Measurements from ENCODE around the gene DHX15. TPM values are rescaled to one million over a fixed set of nuclear protein-coding genes. Genes with fewer than 3 reads are reported as not detected.

The DHX15 gene
- total and polyA plus RNA-seq, 2 of the 13 experiments (the other 11 are each of a cell fraction or from before 2014, with no cell fraction given): 92.9 to 165 TPM

DNA sequence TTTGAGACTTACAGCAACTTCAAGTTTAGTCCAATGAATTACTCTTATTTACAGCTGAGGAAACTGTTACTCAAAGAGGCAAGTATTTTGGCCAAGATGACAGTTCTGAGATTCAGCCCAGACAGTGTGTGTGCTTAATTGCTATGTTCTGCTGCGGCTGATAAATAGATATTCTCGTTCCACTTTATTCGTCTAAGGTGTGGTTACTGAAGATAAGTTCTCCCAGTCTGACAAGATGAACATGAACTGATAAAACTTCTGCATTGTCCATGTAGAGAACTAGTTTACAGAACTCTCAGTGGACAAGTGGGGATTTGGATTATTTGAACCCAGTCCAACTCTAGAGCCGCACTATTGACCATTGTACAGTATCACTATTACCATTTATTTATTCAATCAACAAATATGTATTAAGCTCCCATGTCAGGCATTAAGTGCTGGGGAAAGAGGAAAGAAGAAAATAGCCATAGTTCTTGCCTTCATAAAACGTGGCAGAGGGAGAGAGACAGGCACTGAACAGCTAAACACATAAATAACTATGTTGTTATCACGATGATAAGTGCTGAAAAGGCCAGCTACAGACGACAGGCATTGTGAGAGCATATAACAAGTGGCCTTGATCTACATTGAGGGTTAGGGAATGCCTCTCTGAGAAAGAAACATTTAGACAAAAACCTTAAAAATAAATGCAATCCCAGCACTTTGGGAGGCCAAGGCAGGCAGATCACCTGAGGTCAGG, 4.0 kb upstream of the DHX15 start:
- TF ChIP-seq IRX3 (CRISPR knock-in tag; IDR thresholded peaks at IDR 0.05; ENCODE audit: borderline replicate concordance, low read depth) (no peak), ZNF484 (CRISPR knock-in tag; IDR thresholded peaks at IDR 0.05; ENCODE audit: borderline replicate concordance, low read depth) (no peak), SP1 (IDR thresholded peaks at IDR 0.05) (no peak), SP1 (CRISPR knock-in tag; IDR thresholded peaks at IDR 0.05) (no peak), ZNF382 (CRISPR knock-in tag; IDR thresholded peaks at IDR 0.05; ENCODE audit: borderline replicate concordance) (no peak), SRF (IDR thresholded peaks at IDR 0.05; ENCODE audit: low read depth, low read length) (no peak), ZNF430 (CRISPR knock-in tag; IDR thresholded peaks at IDR 0.05) (no peak)
- TF ChIP-seq, protein P1, sequence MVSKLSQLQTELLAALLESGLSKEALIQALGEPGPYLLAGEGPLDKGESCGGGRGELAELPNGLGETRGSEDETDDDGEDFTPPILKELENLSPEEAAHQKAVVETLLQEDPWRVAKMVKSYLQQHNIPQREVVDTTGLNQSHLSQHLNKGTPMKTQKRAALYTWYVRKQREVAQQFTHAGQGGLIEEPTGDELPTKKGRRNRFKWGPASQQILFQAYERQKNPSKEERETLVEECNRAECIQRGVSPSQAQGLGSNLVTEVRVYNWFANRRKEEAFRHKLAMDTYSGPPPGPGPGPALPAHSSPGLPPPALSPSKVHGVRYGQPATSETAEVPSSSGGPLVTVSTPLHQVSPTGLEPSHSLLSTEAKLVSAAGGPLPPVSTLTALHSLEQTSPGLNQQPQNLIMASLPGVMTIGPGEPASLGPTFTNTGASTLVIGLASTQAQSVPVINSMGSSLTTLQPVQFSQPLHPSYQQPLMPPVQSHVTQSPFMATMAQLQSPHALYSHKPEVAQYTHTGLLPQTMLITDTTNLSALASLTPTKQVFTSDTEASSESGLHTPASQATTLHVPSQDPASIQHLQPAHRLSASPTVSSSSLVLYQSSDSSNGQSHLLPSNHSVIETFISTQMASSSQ (IDR thresholded peaks at IDR 0.05; ENCODE audit: low read depth): no peak
- TF ChIP-seq, protein P1 (CRISPR knock-in tag; IDR thresholded peaks at IDR 0.05; ENCODE audit: borderline replicate concordance): no peak
- peaks cover 10% of the 10 kb centered on the region for H3K79me2 ChIP-seq (ENCODE audit: insufficient read depth, low read length)
- BruUV-seq (replicated peaks): no TSS peak
- no peaks in the 10 kb centered on the region; a peak in 1 of 5 replicates for H3K27me3 ChIP-seq (ENCODE audit: control insufficient read depth in 1 of 2, insufficient read depth in 2 of 2, low read length in 2 of 2)
- no peaks in the 10 kb centered on the region for H3K9me3 ChIP-seq (ENCODE audit: low read length)
- no peak for FAIRE-seq
- no peak overlapping the region for H3K27ac ChIP-seq (ENCODE audit: extremely low read length, insufficient read depth, low read length)
- no peak overlapping the region for H3K4me3 ChIP-seq (replicated peaks in 1 of 3; ENCODE audit: insufficient read depth in 1 of 3, low read depth in 2 of 3, low read length in 3 of 3)
- H3K4me2 ChIP-seq (ENCODE audit: low read depth, low read length): no peak overlapping the region
- H3K4me1 ChIP-seq (ENCODE audit: insufficient read depth, low read length): peaks cover 11% of the 10 kb centered on the region
- H4K20me1 ChIP-seq (ENCODE audit: insufficient read depth, low read length): peaks cover 2% of the 10 kb centered on the region
- CTCF ChIA-PET (ENCODE audit: low intra/inter-chr PET ratio, low total read pairs): no interaction called here
- intact Hi-C loops (cut with micrococcal nuclease; ENCODE audit: unreplicated experiment): no loop called here
- POLR2A ChIA-PET: no interaction called here
- in situ Hi-C loops (cut with HindIII; ENCODE audit: extremely low pct_ligation_motif_present, low pct_unique_long_range_greater_than_20kb): loop anchor here (25.0 kb wide), 1 partner anchor 701 kb away; the partner anchor contains the start of gene PPARGC1A
- WGBS (ENCODE audit: low lambda C conversion rate): 44% methylated on average over 7 of the region's 7 CpGs
- H3K9ac ChIP-seq (ENCODE audit: insufficient read depth, low read depth, low read length): no peak overlapping the region
- H3K36me3 ChIP-seq (replicated peaks in 1 of 2; ENCODE audit: control insufficient read depth in 1 of 2, insufficient read depth in 2 of 2, low read length in 2 of 2): no peaks in the 10 kb centered on the region
- no peak for DNase-seq (ENCODE audit: low spot score)
- ATAC-seq: no peak
- H2AFZ ChIP-seq (ENCODE audit: low read length): no peak overlapping the region

Measured in HepG2 (cell line).